Measurements from ENCODE around the gene INPP5D. TPM values are rescaled to one million over a fixed set of nuclear protein-coding genes. Genes with fewer than 3 reads are reported as not detected.

INPP5D gene
- total RNA-seq, 1 experiment from 2014 or later: 5.1 TPM

GRCh38 chr2:233031556-233032500 lies 28.3 kb upstream of the INPP5D start:
- DNase-seq (ENCODE audit: low spot score): no peak
- in situ Hi-C loops (cut with HindIII; ENCODE audit: low sequenced_read_pairs): no loop called here

- in situ Hi-C loops (cut with HindIII; ENCODE audit: low sequenced_read_pairs): no loop called here
- no peak for DNase-seq (ENCODE audit: low spot score)
Measured at GRCh38 chr2:233032551-233033320, 27.4 kb upstream of the INPP5D start, which contains the start of gene NEU2. TSS of gene NEU2 (plus strand) at chr2:233032672. CDS start at chr2:233032672, 0 bp downstream.

- DNase-seq (ENCODE audit: low spot score): no peak
- in situ Hi-C loops (cut with HindIII; ENCODE audit: low sequenced_read_pairs): no loop called here
Measured at GRCh38 chr2:233033672-233034071, 26.5 kb upstream of the INPP5D start.

GRCh38 chr2:233034091-233034882 lies 25.9 kb upstream of the INPP5D start:
- in situ Hi-C loops (cut with HindIII; ENCODE audit: low sequenced_read_pairs): no loop called here
- no peak for DNase-seq (ENCODE audit: low spot score)

GRCh38 chr2:233035426-233036161 lies 24.5 kb upstream of the INPP5D start:
- DNase-seq (ENCODE audit: low spot score): no peak
- in situ Hi-C loops (cut with HindIII; ENCODE audit: low sequenced_read_pairs): no loop called here

- DNase-seq (ENCODE audit: low spot score): no peak
- in situ Hi-C loops (cut with HindIII; ENCODE audit: low sequenced_read_pairs): no loop called here
Measured at GRCh38 chr2:233036162-233036838, 23.8 kb upstream of the INPP5D start.

GRCh38 chr2:233037078-233037477 lies 23.1 kb upstream of the INPP5D start:
- in situ Hi-C loops (cut with HindIII; ENCODE audit: low sequenced_read_pairs): no loop called here
- no peak for DNase-seq (ENCODE audit: low spot score)

- DNase-seq (ENCODE audit: low spot score): no peak
- in situ Hi-C loops (cut with HindIII; ENCODE audit: low sequenced_read_pairs): no loop called here
Measured at GRCh38 chr2:233039212-233039845, 20.8 kb upstream of the INPP5D start.

GRCh38 chr2:233039846-233040530 lies 20.2 kb upstream of the INPP5D start:
- in situ Hi-C loops (cut with HindIII; ENCODE audit: low sequenced_read_pairs): no loop called here

GRCh38 chr2:233040571-233040970 lies 19.6 kb upstream of the INPP5D start:
- DNase-seq (ENCODE audit: low spot score): no peak
- in situ Hi-C loops (cut with HindIII; ENCODE audit: low sequenced_read_pairs): no loop called here

More at GRCh38 chr2:233039846-233040530, 20.2 kb upstream of the INPP5D start:
- no peak for DNase-seq (ENCODE audit: low spot score)

- no peak for DNase-seq (ENCODE audit: low spot score)
- in situ Hi-C loops (cut with HindIII; ENCODE audit: low sequenced_read_pairs): no loop called here
Measured at GRCh38 chr2:233041722-233042323, 18.3 kb upstream of the INPP5D start.

GRCh38 chr2:233042549-233042948 lies 17.6 kb upstream of the INPP5D start:
- no peak for DNase-seq (ENCODE audit: low spot score)
- in situ Hi-C loops (cut with HindIII; ENCODE audit: low sequenced_read_pairs): no loop called here

- DNase-seq (ENCODE audit: low spot score): no peak
- in situ Hi-C loops (cut with HindIII; ENCODE audit: low sequenced_read_pairs): no loop called here
Measured at GRCh38 chr2:233044974-233045605, 15.1 kb upstream of the INPP5D start.

GRCh38 chr2:233047206-233047605 lies 12.9 kb upstream of the INPP5D start:
- in situ Hi-C loops (cut with HindIII; ENCODE audit: low sequenced_read_pairs): no loop called here
- DNase-seq (ENCODE audit: low spot score): no peak

- in situ Hi-C loops (cut with HindIII; ENCODE audit: low sequenced_read_pairs): no loop called here
- DNase-seq (ENCODE audit: low spot score): no peak
Measured at GRCh38 chr2:233047667-233048066, 12.5 kb upstream of the INPP5D start.

- DNase-seq (ENCODE audit: low spot score): no peak
- in situ Hi-C loops (cut with HindIII; ENCODE audit: low sequenced_read_pairs): no loop called here
Measured at GRCh38 chr2:233048569-233049193, 11.5 kb upstream of the INPP5D start.
